HL-60 (cell line): Measurements from ENCODE around the gene REC114.

Experiments
- CTCF ChIP-seq: IDR thresholded peaks from one replicate; pipeline ENCODE4 v1.5.1; 2011; ENCODE audit warnings: low read length, control low read depth, inconsistent platforms; ENCODE audit not compliant: insufficient read depth
- POLR2AphosphoS5 ChIP-seq: IDR thresholded peaks from 2 replicates; pipeline ENCODE4 v1.6.1; 2012; ENCODE audit warnings: low read depth
- REST ChIP-seq: IDR thresholded peaks from 2 replicates; pipeline ENCODE4 v1.6.1; 2012; ENCODE audit warnings: low read depth; ENCODE audit not compliant: insufficient replicate concordance

GRCh38 chr15:73476704-73477216, 33.8 kb downstream of the REC114 start:
- TF ChIP-seq CTCF = no peak
- no peak for TF ChIP-seq REST
- TF ChIP-seq POLR2AphosphoS5 = no peak
